G401.6 (cell line): ENCODE data around the gene CRB1.

Source experiments
- FAIRE-seq: peaks from 2 replicates; lab custom pipeline; 2012; peaks lifted over from hg19 to GRCh38; lab: Jason Lieb, UNC

CRB1 gene

DNA sequence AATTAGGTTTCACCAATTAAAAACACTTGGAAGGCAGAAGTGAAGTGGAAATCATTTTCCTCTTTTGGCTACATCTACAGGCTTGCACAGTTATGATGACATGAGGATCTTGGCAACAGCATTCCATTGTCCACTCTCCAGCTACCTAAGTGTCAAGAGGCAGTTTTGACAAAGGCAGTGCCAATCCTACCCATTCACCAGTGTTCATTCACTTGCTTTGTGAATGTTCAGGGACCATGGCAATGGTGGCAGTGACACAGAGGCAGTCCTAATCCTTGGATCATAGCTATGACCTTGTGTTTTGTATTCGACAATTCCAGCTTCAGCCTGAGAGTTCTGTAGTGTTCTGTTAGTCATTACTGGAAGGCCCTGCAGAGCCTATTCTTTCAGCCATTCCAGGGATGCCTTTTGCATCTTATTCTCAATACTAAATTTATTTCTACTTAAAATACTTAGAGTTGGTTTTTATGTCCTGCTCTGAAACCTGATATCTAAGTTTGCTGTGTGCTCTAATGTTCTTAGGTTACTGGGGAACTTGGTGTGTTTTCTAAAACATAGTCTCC is 36.7 kb downstream of the CRB1 start:
- no peak for FAIRE-seq

DNA sequence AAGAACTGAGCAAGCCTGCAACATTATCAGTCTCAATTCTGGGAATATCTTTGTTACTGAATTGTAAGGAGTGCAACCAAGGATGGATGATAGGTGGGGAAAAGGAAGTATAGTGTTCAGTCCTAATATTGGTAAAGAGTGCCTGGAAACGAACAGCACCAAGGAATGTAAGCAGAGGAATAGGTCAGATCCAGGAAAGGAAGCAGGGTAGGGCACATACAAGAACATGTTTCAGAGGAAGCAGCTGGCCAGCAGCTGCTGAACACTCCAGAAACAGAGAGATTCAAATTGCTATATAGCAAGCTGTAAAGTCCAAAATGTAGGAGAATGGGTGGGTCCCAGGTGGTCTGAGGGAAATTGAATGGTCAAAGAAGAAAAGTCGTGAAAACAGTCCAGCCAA is 37.9 kb downstream of the CRB1 start:
- no peak for FAIRE-seq

DNA sequence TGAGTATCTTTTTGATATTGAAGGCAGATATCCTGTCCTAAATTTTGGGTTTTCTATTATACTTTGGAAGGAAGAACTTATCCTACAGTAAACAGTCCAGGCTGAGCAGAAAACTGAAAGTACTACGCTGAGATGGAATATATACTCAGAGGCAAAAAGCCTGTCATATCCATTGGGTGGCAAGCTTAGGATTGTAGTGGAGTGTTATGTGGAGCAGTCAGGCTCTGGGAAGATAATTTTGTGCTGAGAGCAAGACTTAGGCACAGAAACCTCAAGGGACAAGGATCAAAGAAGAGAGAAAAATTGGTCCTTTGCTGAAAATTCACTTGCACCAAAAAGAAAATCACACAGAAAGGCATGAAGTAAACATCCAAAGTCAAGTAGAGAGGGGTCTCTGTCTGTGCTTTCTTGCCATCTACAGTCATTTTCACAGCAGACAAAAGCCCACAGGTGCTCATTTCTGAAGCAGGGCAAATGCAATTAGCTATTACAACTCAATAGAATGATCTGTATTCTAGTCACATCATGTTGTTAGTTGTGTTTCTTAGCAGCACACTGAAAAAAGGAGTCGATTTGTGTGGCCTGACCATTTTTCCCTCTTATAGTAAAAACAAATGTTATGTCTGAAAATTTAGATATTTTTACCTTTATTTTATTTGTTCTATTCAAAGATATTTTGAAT is 38.5 kb downstream of the CRB1 start:
- no peak for FAIRE-seq

DNA sequence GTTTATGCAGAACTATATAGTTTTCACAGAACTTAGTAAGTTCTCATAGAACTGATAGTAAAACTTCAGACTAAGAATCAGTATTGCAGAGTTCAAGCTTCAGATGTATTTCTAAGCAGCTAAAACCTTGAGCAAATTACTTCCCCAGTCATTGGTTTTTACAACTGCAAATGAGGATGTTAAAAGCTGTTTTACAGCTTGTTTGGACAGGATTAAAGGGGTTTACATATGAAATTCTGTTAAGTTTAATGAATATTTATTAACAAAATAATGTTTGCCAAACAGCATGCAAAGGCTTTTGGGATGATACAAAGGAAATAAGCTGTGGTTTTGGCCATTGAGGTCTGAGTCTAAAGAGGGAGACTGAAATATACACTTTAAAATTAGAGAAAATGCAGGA is 39.1 kb downstream of the CRB1 start:
- no peak for FAIRE-seq

DNA sequence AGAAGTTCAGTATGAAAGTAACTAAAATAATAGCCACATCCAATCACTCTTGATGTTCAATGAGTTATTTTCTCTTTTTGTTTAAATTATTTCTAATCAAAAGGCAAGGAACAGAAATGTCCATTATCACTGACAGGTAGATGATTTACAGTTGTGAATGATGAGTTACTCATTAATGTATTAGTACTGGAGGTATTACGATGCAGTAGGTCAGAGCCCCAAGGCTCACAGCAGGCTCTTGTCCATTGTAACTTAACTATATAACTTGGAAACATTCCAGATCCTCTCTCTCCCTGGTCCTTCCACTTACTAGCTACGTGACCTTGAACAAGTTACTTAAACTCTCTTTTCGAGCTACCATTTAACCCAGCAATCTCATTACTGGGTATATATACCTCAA is 39.5 kb downstream of the CRB1 start:
- FAIRE-seq: no peak

DNA sequence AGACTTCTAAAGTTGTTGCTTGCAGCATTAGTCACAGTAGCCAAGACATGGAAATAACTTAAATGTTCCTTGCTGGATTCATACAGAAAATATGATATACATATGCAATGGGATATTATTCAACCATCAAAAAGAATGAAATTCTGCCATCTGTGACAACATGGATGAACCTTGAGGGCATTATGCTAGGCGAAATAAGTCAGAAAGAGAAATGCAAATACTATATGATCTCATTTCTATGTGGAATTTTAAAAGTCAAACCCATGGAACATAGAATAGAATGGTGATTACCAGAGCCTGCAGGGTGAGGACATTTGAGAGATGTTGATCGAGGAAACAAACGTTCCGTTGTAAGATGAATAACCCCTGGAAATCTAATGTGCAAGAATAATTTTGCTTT is 43.0 kb downstream of the CRB1 start:
- FAIRE-seq: no peak

DNA sequence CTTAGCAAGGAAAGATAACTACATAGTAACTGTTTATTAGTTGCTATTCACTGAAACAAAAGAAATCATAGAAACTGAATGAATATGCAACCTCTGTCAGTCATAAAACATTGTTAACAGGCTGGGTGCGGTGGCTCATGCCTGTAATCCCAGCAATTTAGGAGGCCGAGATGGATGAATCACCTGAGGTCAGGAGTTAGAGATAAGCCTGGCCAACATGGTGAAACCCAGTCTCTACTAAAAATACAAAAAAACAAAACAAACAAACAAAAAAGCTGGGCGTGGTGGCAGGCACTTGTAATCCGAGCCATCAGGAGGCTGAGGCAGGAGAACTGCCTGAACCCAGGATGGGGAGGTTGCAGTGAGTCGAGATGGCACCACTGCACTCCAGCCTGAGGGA is 44.1 kb downstream of the CRB1 start:
- no peak for FAIRE-seq

DNA sequence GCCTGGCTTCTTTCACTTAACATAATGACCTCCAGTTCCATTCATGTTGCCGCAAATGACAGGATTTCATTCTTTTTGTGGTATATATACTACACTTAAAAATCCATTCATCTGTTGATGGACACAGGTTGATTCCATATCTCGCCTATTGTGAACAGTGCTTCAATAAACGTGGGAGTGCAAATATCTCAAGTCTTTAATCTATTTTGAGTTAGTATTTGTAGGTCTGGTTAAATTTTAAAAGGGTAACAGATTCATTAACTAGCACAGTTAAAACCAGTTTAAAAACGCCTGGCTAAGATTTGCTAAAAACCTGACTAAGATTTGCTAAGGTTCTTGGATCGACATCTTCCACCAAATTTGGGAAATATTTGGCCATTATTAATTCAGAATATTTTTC is 45.7 kb downstream of the CRB1 start:
- no peak for FAIRE-seq

DNA sequence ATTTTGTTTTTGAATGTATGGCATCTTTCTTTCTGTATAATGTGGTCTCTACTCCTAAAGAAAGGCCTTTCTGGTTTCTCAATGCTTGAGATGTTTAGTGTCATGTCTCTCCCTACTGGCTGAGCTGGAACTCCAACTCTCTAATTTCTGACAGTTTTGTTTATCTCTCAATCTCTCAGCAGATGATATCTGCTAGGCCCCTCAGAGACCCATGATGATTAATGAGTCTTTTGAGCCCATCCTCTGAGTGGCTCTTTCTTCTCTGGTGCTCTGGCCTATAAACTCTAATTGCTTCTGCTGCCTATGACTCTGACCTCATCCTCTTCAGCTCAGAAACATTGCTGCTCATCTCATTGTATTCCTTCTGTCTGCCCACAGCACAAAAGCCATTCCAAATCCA is 46.6 kb downstream of the CRB1 start:
- FAIRE-seq: no peak

DNA sequence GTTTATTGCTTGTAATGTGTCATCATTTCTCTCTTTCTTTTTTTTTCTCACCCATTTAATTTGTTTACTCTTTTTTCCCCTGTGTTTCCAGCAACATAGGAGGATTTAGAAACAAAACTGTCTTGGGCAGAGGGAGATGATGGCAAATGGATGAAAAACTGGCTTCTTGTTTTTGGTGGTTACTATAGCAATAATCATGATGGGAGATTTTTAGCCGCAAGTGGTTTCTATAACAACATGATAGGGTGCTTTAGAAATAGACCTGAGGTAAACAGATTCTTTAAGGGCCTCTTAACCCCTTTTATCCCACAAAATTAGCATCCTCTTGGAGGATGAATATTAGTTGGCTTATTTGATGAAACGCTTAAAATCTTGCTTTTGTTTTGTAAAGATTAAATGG is 51.6 kb downstream of the CRB1 start:
- FAIRE-seq: no peak

DNA sequence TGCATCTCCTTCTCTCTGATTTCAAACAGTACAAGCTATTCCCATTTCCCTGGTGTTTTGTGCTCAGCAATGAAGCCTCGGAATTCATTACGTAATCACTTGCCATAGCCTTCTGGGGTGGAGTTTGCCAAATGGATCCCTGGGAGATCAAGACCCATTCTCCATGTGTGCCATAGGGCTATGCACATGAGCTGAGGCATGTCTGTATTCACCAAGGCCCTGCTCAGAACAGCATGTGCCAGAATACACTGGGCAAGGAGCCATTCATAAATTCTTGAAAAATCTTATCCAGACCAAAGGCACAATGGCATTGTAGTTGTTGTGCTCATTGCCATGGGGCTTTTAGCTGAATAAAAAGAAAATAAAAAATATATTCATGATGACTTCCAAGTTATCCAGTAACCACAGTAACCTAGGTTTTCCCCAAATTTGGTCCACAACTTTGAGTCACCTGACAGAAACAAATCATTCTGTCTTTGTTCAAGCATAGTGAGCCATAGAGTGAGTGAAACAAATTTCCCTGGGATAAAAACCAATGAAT is 53.0 kb downstream of the CRB1 start:
- no peak for FAIRE-seq

DNA sequence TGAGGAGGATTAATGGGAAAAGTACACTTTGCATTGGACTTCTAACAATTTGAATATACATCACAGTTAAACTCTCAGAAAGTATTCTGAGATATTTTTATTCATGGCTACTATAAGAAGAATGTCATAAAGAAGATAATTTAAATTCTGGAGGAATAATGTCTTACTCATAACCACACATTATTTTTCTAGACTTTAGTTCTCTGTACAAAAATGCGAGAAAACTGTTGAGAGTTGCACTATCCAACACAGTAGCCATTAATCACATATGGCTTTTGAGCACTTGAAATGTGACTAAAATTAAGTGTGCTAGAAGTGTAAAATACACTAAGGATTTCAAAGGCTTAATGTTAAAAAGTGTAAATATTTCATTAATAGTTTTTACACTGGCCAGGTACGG is 53.8 kb downstream of the CRB1 start:
- no peak for FAIRE-seq

DNA sequence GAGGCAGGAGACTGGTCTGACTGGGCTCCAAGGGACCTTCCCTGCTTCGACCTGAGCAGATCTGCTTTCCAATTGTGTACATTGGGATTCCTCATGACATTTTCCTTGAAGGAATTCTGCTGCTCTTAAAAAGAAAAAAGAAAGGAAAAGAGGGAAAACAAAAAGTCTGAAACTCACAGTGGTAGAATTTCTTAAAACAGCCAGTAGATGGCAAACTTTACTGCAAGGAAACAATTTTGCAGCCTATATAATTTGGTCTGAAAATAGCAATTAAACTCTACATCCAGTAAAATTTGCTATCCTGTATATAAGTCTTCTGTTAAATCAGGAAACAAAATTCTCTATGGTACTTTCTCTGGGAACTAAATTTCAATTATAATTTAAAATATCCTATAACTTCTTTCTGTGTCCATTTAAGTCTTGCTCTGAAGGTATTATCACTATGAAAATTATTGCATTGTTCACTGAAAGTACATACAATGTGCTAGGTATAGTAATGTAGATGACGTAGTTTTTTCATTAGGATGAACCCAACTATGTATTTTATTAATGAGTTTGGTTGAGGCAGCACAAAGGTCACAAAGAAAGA is 59.8 kb downstream of the CRB1 start:
- peak; percentile 92 for FAIRE-seq

DNA sequence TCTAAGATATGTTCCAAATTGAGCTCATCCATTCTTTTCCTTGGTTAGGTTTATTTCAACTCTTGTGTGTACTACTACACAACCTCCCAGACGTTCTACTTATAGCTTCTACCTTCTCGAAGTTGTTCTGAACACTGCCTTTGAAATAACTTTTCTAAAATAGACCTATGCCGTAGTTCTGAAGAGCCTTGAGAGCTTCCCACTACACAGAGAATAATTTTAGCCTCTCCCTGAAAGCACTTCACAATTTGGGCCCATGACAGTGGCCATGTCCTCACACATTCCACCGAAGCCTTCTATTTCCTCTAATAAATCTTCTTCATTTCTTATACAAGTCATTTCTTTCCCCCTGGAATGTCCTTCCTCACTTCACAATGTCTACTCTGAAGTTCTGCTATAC is 62.2 kb downstream of the CRB1 start:
- FAIRE-seq: no peak

DNA sequence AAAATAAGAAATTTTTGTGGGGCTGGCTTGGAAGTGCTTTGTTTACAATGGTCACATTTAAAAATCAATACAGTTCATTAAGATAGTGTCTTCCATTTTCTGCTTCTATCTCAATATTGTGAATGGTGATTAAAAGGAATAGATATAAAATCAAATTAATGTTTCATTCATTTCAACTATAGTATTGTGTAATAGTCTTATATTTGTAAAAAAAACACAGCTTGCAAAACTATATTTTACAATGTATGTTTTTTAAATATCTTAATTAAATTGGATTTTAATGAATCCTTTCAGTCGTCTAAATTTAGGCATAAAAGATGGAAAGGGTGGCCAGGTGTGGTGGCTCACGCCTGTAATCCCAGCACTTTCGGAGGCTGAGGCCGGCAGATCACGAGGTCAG is 63.5 kb downstream of the CRB1 start:
- FAIRE-seq: no peak

DNA sequence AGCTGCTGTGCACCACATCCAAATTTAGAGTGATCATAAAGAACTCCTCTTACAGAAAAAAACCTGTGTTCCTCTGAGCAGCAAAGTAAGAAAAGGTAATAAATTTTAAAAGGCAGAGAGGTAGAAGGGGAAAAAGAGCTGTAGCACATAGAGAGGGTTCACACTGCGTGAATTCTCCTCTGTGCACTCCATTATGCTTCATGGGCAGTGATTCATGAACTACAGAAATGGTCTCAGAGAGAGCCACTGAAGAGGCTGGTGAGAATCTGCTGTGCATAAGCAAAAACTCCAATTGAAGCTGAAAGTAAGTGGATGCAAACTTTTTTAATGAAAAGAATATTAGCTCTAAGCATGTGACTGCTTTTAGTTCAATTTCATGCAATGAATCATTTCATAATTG is 65.0 kb downstream of the CRB1 start:
- FAIRE-seq: no peak

DNA sequence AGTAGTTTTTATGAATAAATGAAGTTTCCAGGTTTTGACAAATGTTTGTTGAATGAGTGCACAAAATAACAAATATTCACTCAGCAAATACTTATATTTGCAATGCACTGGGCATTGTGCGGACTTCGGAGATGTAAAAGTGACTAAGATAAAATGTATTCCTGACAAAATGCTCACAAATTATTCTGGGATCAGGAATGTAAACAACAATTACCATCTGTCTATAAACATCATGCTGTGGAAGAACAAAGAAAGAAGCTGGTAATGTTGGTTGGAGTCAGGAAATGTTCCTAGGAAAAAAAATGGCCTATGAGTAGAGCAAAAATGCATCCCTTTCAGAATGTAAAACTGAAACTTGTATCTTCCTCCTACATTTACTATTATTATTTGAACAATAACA is 68.5 kb downstream of the CRB1 start:
- FAIRE-seq: no peak

DNA sequence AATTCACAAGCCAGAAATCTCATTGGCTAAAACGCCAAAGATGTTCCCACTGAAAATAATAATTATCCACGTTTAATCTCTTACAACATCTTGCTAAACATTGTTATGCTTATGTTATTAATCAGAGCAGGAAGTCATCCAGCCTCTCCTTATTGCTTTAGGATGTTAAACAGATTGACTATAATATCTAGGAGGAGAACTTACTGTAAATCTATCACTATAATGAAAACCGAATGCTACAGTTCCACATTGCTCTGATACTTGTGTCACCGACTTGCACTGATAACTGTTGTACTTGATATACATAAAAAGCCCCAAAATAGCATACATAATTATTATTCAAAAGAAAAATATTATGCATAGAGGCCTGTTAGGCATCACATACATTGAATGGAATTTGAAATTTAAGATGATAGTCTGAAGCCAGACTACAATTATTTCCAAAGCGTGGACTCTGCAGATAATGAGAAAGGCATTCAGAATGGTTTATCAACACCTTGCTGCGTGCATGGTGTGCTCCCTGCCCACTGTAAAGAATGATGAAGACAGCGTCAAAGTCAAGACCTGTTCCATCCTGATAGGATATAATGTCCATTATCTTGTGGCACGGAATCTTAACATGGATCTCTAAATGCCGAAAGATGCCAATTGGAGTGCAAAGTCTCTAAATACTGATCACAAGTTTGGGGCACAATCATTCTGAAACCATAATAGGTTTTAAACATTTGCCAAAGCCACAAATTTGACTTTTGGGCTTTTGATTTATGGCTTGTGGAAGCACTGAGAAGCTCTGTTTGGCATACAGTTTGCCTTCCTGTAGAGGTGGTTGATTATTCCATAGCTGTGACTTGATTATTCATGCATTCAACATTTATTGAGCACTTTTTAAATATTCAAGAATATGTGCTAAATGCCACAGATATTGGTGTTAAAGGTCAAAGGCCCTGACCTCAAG is 71.3 kb downstream of the CRB1 start:
- FAIRE-seq: no peak

DNA sequence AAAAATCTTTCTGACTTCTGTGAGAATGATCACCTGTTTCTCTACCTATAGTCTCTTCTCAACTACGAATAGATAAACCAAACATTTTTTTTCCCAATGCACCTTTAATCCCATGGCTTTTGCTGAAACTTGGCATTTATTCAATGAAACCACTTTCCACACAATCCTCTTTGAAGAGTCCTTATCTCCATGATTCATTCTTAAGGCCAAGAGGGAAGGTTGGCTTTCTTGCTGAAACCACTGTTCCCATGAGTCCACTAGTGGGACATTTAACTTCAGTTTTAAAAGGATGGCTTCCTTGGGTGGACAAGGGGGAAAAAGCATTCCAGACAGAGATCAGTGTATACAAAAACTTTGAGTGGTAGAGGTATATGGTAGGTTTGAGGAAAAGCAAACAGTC is 73.6 kb downstream of the CRB1 start:
- no peak for FAIRE-seq

DNA sequence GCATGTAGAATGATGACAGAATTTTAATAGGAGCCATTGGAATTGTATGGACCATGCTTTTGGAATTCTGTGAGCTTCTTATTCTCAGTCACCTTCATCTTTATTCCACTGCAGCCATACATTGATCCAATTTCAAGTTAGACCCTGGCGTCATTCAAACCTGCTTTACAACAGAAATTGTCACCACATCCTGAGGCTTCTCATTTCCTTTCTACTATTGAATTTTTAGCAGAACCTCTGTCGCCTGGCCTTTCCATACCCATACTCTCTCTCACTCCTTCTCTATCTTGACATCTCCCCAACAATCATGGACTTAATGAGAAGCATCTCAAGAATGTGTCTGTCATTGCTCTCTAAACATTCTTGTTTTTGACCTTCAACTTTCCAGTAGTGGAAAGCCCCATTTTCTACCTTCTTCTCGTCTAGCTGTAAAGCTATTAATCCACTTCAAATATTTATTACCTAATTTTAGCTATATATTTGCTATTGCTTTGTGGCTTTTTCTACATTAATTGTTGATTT is 74.1 kb downstream of the CRB1 start:
- no peak for FAIRE-seq

DNA sequence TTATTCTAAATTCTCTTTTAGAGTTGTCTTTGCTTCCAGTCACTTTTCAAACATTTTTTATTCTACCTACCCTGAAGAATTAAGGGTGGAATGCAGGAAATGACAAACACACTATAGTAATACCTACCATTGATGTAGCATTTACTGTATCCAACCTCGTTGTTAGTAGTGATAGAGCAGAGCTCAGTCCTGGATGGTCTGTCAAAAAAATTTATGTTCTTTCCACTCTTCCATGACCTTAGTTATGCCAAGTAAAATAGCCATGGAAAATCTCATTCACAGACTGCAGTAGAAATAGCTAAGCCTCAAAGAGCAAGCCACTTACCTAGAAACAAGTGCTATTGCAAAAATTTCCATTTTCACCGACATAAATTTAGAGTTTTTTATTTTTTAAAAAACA is 74.6 kb downstream of the CRB1 start:
- no peak for FAIRE-seq

DNA sequence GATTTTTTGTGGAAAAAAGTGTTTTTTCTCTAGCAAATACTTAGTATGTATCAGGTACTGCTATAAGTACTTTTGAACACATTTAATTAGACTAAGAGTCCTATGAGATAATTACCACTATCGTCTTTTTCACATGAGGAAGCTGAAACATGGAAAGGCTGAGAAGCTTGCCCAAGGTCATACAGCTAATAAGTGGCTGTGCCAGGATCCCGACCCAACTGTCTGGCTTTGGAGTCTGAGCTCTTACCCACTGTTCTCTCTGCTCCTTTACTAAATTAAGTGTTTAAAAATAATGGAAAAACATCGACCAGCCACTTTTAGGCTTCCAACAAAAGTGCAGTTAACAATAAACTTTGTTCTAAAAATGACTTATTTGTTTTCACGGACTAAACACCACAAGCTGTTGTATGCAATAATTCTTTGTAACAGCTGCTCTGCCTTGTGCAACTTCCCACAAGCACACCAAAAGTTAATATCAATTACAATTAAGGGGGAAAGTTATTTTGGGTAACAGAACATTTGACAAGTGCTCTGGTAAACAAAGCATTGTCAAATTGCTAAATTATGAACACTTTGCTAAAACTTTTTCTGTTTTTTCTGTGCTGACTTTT is 75.7 kb downstream of the CRB1 start:
- no peak for FAIRE-seq
